CD4-positive, alpha-beta T cell treated with Interleukin-17A for 4 hours (primary cell): Measurements from ENCODE around the gene TRIM67.
"Not testable (repeated sequence)": the region's sequence is repeated elsewhere in the genome, so short reads cannot be mapped to it uniquely, and the experiment has no call there.

Experiments used
- DNase-seq: peaks from one replicate; pipeline ENCODE4 v3.0.0-alpha.2; 2020; ENCODE audit warnings: mixed read lengths

The TRIM67 gene

GRCh38 chr1:231209531-231209930 lies 47.7 kb downstream of the TRIM67 start:
- no peak for DNase-seq

- DNase-seq, result no peak
These were observed 48.3 kb downstream of the TRIM67 start for GRCh38 chr1:231210126-231210525.

GRCh38 chr1:231211005-231211857 lies 49.4 kb downstream of the TRIM67 start:
- peak; percentile 93 for DNase-seq

GRCh38 chr1:231212301-231212700 lies 50.4 kb downstream of the TRIM67 start:
- DNase-seq, result not testable (repeated sequence)

- no peak for DNase-seq
These were observed 52.1 kb downstream of the TRIM67 start for GRCh38 chr1:231213831-231214573.

DNA sequence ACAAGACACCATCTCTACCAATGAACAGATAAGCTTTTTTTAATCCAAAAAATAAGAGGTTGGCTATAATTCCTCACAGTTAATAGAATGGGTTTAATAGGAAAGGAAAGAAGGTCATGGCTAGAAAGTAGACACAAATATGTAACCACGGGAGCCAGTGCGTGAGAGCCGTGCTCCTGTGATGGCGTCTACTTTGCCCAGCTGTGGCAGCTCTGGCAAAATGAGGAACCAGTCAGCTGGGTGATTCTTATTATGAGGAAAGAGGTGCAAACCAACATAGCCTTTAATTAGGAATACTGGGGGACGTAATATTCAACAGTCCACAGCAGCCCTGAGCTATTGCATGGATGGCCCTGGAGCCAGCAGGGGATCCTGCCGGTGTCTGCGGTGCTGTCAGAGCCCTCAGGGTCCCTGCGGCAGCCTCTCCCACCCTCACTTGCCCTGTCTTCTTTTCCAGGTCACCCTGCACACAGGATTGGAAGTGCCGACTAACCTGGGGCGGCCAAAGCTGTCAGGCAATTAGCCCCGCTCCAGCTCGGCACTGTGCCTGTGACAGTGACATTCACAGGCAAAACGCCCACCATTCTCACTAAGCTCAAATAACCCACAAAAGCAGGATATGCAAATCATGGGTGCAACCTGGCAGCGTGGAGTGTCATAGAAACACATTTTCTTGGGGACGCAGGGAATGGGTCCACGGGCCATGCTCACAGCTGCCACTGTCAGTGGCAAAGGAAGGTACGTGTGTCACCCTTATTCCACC lies 53.2 kb downstream of the TRIM67 start:
- DNase-seq, result no peak

- DNase-seq, result no peak
These were observed 54.0 kb downstream of the TRIM67 start for GRCh38 chr1:231215681-231216385.

DNA sequence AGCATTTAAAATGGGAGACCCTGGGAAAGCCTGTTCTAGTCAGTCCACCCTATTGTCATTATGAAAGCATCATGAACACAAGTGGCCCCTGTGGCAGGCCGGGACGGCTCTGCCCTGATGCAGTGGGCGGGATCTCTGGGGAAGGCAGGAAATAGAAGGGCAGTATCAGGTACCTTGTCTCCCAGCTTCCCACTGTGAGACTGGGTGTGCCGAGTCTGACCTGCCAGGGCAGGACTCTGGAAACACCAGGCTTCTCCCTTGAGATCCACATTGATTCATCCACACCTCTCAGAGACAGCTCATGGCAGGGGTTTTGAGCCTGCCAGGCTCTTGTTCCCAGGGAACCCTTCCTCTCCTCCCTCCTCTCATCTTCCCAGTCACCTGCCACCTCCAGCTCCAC lies 54.6 kb downstream of the TRIM67 start:
- no peak for DNase-seq

DNA sequence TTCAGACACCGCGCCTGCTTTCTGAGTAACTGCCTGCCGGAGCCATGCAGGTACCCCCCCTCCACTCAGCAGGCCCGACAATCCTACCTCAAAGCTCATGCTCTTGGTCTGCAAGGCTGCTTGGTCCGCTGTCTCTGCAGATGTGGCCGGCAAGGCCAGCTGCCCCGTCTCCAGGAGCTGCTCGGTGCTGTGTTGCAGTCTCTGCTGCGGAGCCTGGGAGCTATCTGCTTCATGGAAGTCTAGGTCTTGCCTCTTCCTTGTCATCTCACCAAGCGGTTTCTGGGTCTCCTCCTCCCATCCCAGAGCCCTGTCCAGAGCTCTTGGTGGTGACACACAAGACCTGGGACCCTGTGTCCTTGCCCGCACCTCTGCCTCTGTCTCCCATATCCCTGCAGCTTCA lies 55.2 kb downstream of the TRIM67 start:
- DNase-seq, result no peak

DNA sequence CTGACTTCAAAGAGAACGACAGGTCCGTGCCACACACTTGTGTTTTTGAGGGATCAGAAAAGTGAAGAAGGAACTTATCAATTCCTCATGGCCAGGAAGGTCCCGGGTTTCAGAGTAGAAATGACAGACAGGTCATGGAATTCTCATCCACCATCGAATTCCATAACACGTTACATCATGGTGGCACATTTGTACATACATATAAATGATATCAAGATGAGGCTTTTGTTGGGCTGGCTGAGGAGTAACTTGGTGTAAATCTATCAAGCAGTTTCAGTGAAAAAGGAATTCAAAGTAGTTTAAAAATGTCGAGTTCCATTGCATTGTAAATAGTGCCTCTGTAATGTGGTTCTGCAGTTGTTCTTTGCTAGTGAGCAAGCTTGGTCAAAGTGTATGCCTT lies 56.2 kb downstream of the TRIM67 start:
- no peak for DNase-seq

DNA sequence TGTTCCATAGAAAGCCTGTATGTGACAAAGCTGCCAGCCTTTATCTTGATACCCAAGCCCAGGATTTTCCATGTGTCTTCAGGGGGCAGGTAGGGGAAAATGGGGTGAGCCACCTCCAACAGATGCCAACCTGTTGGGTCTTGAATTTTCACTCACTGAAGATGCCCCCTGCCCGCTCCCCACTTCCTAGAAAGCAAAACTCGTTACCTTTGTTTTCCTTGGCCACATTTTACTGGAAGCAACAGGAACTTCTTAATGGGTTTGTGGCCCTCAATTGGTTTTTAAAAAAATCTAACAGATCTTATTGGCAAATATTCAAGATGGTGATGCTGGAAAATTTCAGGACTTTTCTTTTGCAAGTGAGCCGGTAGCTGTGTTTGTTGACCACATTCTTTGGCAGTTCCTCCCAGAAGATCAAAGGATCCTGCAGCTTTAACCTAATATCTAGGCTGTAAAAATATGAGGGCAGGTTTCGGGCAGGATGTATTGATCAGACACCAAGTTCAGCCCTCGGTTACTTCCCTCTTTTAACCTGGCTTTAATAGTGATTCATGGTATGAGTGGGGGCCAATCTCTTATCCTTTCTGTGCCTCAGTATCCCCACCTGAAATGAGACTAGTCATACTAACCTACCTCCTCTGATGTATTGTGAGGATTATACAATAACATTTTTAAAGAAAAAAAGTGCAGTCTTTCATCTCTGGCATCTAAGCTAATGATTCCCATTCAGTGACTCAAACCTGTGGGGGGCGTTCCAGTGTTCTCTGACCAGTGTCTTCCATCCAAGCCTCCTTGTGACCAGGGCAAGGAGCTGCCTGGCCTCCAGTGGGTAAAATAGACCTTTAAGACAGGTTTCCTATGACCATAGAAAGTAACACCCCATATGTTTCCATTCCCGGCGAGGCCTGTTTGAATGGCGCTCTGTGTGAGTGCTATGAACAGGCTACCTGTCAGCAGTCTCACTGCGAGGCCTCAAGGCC lies 57.9 kb downstream of the TRIM67 start:
- no peak for DNase-seq

DNA sequence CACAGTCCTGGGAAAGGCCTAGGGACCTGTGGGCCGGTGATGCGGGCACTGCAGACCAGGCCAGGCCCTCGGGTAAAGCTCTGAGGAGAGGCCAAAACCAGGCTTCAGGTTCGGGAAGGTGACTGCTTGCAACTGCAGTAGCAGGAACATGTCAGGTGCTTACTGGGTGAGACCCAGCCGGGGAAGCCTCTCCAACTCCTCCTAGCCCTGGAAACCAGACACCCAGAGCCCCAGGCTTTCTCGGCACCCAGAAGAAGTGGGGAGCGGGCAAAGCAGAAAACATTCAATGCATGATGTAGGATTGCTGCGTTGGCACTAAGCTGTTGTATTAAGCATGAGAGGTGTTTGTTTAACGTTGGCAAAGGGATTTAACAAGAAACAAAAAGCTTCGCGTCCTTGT lies 58.9 kb downstream of the TRIM67 start:
- DNase-seq, result no peak

DNA sequence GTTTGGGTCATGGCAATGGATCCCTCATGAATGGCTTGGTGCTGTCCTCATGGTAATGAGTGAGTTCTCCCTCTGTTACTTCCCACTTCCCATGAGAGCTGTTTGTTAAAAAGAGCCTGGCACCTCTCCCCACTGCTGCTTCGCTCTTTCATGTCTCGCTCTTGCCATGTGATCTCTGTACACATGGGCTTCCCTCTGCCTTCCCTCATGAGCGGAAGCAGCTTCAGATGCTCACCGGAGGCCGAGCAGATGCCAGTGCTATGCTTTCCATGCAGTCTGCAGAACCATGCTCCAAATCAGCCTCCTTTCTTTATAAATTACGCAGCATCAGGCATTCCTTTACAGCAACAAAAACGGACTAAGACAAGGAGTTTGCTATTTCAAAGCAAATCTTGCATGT lies 64.3 kb downstream of the TRIM67 start:
- DNase-seq, result no peak

DNA sequence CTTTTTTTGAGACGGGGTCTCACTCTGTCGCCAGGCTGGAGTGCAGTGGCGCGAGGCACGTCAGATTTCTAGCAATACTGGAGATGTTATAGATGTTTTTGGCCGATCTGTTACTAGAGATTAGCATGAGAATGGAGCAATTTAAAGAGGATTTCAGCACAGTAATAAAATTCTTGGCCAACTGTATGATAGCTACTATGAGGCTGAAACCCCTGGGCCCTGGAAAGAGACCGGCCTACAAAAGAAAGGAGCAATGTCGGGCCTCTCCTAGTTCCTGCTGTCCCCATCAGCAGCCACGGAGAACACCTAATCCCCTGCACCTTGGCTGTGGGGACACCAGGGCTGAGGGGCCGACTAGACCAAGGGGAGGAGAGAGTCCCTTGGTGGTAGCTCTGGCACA lies 69.7 kb downstream of the TRIM67 start:
- no peak for DNase-seq

- DNase-seq, result no peak
These were observed 71.2 kb downstream of the TRIM67 start for GRCh38 chr1:231232870-231233734.

- no peak for DNase-seq
These were observed 72.0 kb downstream of the TRIM67 start for GRCh38 chr1:231233735-231234417.

GRCh38 chr1:231234506-231234905 lies 72.6 kb downstream of the TRIM67 start:
- DNase-seq, result no peak

GRCh38 chr1:231235526-231236207 lies 73.8 kb downstream of the TRIM67 start:
- DNase-seq, result no peak

- no peak for DNase-seq
These were observed 74.3 kb downstream of the TRIM67 start for GRCh38 chr1:231236208-231236591.
